K562 (cell line): ENCODE results near the gene CDKN1B. TPM values are rescaled to one million over a fixed set of nuclear protein-coding genes. Genes with fewer than 3 reads are reported as not detected.
A peak's percentile ranks its signal among the peaks of the same experiment; 100 is the strongest.

ENCODE experiments used
- DPF2 ChIP-seq: fragments of 450-650 bp; IDR thresholded peaks from 2 replicates; pipeline ENCODE4 v1.6.1; 2016
- FOXK2 ChIP-seq, 2 experiments: fragments of 450-650 bp; IDR thresholded peaks in 1 of 2; conservative IDR thresholded peaks in 1 of 2; 2 replicates each; pipeline ENCODE4 v1.6.1; 2016; ENCODE audit warnings: low read depth in 2 of 2, mild to moderate bottlenecking in 1 of 2
- FOXM1 ChIP-seq, 2 experiments: fragments of 450-650 bp in 1 of 2; sonication (generic) in 1 of 2; formaldehyde crosslinking in 1 of 2; IDR thresholded peaks; 2 replicates each; pipeline versions ENCODE4 v1.6.1 to v1.9.0; 2017 to 2022; ENCODE audit warnings: low read depth in 2 of 2, mild to moderate bottlenecking in 2 of 2, missing genetic modification reagents in 1 of 2, moderate library complexity in 1 of 2
- GABPA ChIP-seq: fragments of 200-800 bp; sonication (Bioruptor generic); conservative IDR thresholded peaks from 2 replicates; pipeline ENCODE4 v1.6.1; 2016; ENCODE audit warnings: low read depth, missing genetic modification characterization, missing compliant biosample characterization
- HDAC6 ChIP-seq: IDR thresholded peaks from 2 replicates; pipeline ENCODE4 v1.6.1; 2012; ENCODE audit warnings: low read depth, mild to moderate bottlenecking, control low read depth, inconsistent platforms, low read length, moderate library complexity
- MAFG ChIP-seq: fragments of 450-650 bp; conservative IDR thresholded peaks from 2 replicates; pipeline ENCODE4 v1.6.1; 2016; ENCODE audit warnings: missing genetic modification characterization, missing compliant biosample characterization
- MXD1 ChIP-seq: fragments of 250-450 bp; sonication (Bioruptor Pico); IDR thresholded peaks from 2 replicates; pipeline ENCODE4 v1.8.0; 2021; ENCODE audit warnings: borderline replicate concordance, mild to moderate bottlenecking, moderate library complexity; ENCODE audit not compliant: poor library complexity, severe bottlenecking
- MXI1 ChIP-seq: IDR thresholded peaks from 2 replicates; pipeline ENCODE4 v1.6.1; 2011; ENCODE audit warnings: low read depth, mild to moderate bottlenecking, improper control_type of control experiment, low read length
- NCOA1 ChIP-seq: fragments of 450-650 bp; IDR thresholded peaks from 2 replicates; pipeline ENCODE4 v1.6.1; 2016; ENCODE audit warnings: low read depth
- PCBP2 ChIP-seq: fragments of 200-400 bp; formaldehyde crosslinking; IDR thresholded peaks from 2 replicates; pipeline ENCODE4 v1.6.1; 2018; ENCODE audit warnings: low read length, low read depth, mild to moderate bottlenecking, moderate library complexity; ENCODE audit not compliant: poor library complexity, severe bottlenecking
- PRMT5 ChIP-seq: sonication (generic); formaldehyde crosslinking; IDR thresholded peaks from 2 replicates; pipeline ENCODE4 v1.5.0; 2020; ENCODE audit warnings: missing genetic modification reagents
- TCF15 ChIP-seq: fragments of 250-450 bp; sonication (Bioruptor Pico); IDR thresholded peaks from 2 replicates; pipeline ENCODE4 v1.8.0; 2022; ENCODE audit warnings: moderate library complexity, mild to moderate bottlenecking, inconsistent platforms
- ZNF408 ChIP-seq: fragments of 250-450 bp; sonication (Bioruptor Pico); IDR thresholded peaks from 2 replicates; pipeline ENCODE4 v1.4.0; 2020; ENCODE audit warnings: low read depth, mild to moderate bottlenecking, moderate library complexity
- ZNF583 ChIP-seq: fragments of 250-450 bp; sonication (Bioruptor Pico); IDR thresholded peaks from 2 replicates; pipeline ENCODE4 v1.4.0; 2020
- ZNF740 ChIP-seq, 3 experiments: fragments of 200-800 bp in 1 of 3; sonication (Bioruptor generic) in 1 of 3; sonication (generic) in 1 of 3; formaldehyde crosslinking in 1 of 3; IDR thresholded peaks; 2 replicates each; pipeline versions ENCODE4 v1.6.1 to v1.8.0; 2016 to 2022; ENCODE audit warnings: mild to moderate bottlenecking in 2 of 3, missing compliant biosample characterization in 2 of 3, missing genetic modification characterization in 2 of 3, missing genetic modification reagents in 1 of 3
- ZNF785 ChIP-seq: fragments of 250-450 bp; sonication (Bioruptor Pico); IDR thresholded peaks from 2 replicates; pipeline ENCODE4 v1.4.0; 2020; ENCODE audit warnings: mild to moderate bottlenecking
- polyA plus RNA-seq, 8 experiments: library from polyadenylated mRNA; depleted of rRNA in 4 of 8; stranded (reverse) in 5 of 8; unstranded in 3 of 8; fragments of >200 nt; fragmentation: Nextera tagmentation in 2 of 8; fragmentation: Illumina TruSeq in 1 of 8; extraction: Ambion mirVana in 2 of 8; extraction: Trizol in 1 of 8; gene quantifications; 2 replicates each; pipeline versions ENCODE4 v1.2.1 to v1.2.3, GENCODE V29; 2011 to 2014; ENCODE audit warnings: inconsistent platforms in 1 of 8, missing spikeins in 1 of 8
- total RNA-seq, 7 experiments: library from RNA; depleted of rRNA in 6 of 7; stranded (reverse); fragments of >200 nt in 6 of 7; fragmentation: Illumina TruSeq in 2 of 7; extraction: Trizol in 2 of 7; gene quantifications; 2 replicates each; pipeline versions ENCODE4 v1.2.1 to v1.2.3, GENCODE V29; 2011 to 2021; ENCODE audit warnings: low replicate concordance in 1 of 7

CDKN1B gene
- total and polyA plus RNA-seq, 9 of the 15 experiments (the other 6 are each of a cell fraction or from before 2014, with no cell fraction given) = 2.6 to 35.2 (median 15.5) TPM

GRCh38 chr12:12716793-12717585, at the start of gene CDKN1B (continued):
- TF ChIP-seq TCF15 (no peak), DPF2 (no peak), ZNF740 (CRISPR knock-in tag; IDR thresholded peaks at IDR 0.05) (peak; percentile 41; the same call in 1 of the 2 replicates), ZNF740 (tag; IDR thresholded peaks at IDR 0.05) (peak in 1 of 2 experiments; percentile 58; a peak in 1 of 4 replicates), MXI1 (0 out of 2 replicates have a peak, but pooled peaks have one; percentile 11), NCOA1 (no peak), ZNF785 (no peak), ZNF583 (CRISPR knock-in tag) (no peak), MXD1 (no peak), ZNF408 (CRISPR knock-in tag) (no peak), FOXK2 (conservative IDR thresholded peaks at IDR 0.05 in 1 of 2, IDR thresholded peaks at IDR 0.05 in 1 of 2; ENCODE audit: low read depth in 2 of 2) (no peak), MAFG (tag) (no peak), PRMT5 (no peak), GABPA (tag) (no peak), FOXM1 (IDR thresholded peaks at IDR 0.05; ENCODE audit: low read depth) (peak; percentile 39; the same call in 1 of the 2 replicates), FOXM1 (CRISPR knock-in tag; IDR thresholded peaks at IDR 0.05; ENCODE audit: low read depth) (no peak), HDAC6 (no peak), PCBP2 (no peak)
